ENCODE measurements around the gene CYREN. TPM values are rescaled to one million over a fixed set of nuclear protein-coding genes. Genes with fewer than 3 reads are reported as not detected.

Gene CYREN
- total and polyA plus RNA-seq, 2 of the 13 experiments (the other 11 are each of a cell fraction or from before 2014, with no cell fraction given): 20.7 to 60.7 TPM

- TF ChIP-seq, protein P1, sequence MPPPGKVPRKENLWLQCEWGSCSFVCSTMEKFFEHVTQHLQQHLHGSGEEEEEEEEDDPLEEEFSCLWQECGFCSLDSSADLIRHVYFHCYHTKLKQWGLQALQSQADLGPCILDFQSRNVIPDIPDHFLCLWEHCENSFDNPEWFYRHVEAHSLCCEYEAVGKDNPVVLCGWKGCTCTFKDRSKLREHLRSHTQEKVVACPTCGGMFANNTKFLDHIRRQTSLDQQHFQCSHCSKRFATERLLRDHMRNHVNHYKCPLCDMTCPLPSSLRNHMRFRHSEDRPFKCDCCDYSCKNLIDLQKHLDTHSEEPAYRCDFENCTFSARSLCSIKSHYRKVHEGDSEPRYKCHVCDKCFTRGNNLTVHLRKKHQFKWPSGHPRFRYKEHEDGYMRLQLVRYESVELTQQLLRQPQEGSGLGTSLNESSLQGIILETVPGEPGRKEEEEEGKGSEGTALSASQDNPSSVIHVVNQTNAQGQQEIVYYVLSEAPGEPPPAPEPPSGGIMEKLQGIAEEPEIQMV (CRISPR knock-in tag; IDR thresholded peaks at IDR 0.05; ENCODE audit: low read depth): peak; percentile 91
- TF ChIP-seq ZNF367 (CRISPR knock-in tag; IDR thresholded peaks at IDR 0.05; ENCODE audit: borderline replicate concordance): 0 out of 2 replicates have a peak, but pooled peaks have one; percentile 56
- peak; percentile 79 for TF ChIP-seq ZNF547 (CRISPR knock-in tag; IDR thresholded peaks at IDR 0.05)
- no peak for TF ChIP-seq TCF12 (IDR thresholded peaks at IDR 0.05)
- TF ChIP-seq TCF12 (CRISPR knock-in tag; IDR thresholded peaks at IDR 0.05): peak; percentile 61
- peak; percentile 95 for TF ChIP-seq PRDM10 (CRISPR knock-in tag; IDR thresholded peaks at IDR 0.05; ENCODE audit: low read depth)
- TF ChIP-seq KDM2A (CRISPR knock-in tag; IDR thresholded peaks at IDR 0.05; ENCODE audit: borderline replicate concordance, low read depth): peak; percentile 94; the same call in 1 of the 2 replicates
- no peak for TF ChIP-seq PLRG1 (conservative IDR thresholded peaks at IDR 0.05)
- 0 out of 2 replicates have a peak, but pooled peaks have one; percentile 35 for TF ChIP-seq ZNF276 (CRISPR knock-in tag; IDR thresholded peaks at IDR 0.05; ENCODE audit: low read depth)
- no peak; the same call in 1 of the 2 replicates for TF ChIP-seq SP5 (CRISPR knock-in tag; IDR thresholded peaks at IDR 0.05; ENCODE audit: borderline replicate concordance, low read depth)
- peak; percentile 98 for TF ChIP-seq UBTF (CRISPR knock-in tag; IDR thresholded peaks at IDR 0.05)
- peak; percentile 83 for TF ChIP-seq SALL2 (CRISPR knock-in tag; IDR thresholded peaks at IDR 0.05)
- TF ChIP-seq SNAI1 (CRISPR knock-in tag; IDR thresholded peaks at IDR 0.05; ENCODE audit: borderline replicate concordance): 0 out of 2 replicates have a peak, but pooled peaks have one; percentile 69
- peak; percentile 14; the same call in 1 of the 2 replicates for TF ChIP-seq RARA (CRISPR knock-in tag; IDR thresholded peaks at IDR 0.05)
- no peak for TF ChIP-seq PBX2 (CRISPR knock-in tag; IDR thresholded peaks at IDR 0.05)
- TF ChIP-seq ZNF780A (CRISPR knock-in tag; IDR thresholded peaks at IDR 0.05): peak; percentile 58; the same call in 1 of the 2 replicates
- TF ChIP-seq RBM22 (optimal IDR thresholded peaks at IDR 0.05; ENCODE audit: low read length): peak; percentile 71
- TF ChIP-seq SPEN (CRISPR knock-in tag; IDR thresholded peaks at IDR 0.05; ENCODE audit: low read depth): peak; percentile 72
Measured at GRCh38 chr7:135170274-135170997, at the start of gene CYREN (continued).
